Stimulated activated CD4-positive, alpha-beta T cell treated with anti-CD3 and anti-CD28 coated beads, Interleukin-2, amount 100 ng/mL, for 24 hours (primary cell): ENCODE data around the gene ADK.
"Not testable (repeated sequence)": the region's sequence is repeated elsewhere in the genome, so short reads cannot be mapped to it uniquely, and the experiment has no call there.

Experiments used
- DNase-seq, 2 donors: peaks; one replicate each; pipeline ENCODE4 v3.0.0-alpha.2; 2020

ADK gene

DNA sequence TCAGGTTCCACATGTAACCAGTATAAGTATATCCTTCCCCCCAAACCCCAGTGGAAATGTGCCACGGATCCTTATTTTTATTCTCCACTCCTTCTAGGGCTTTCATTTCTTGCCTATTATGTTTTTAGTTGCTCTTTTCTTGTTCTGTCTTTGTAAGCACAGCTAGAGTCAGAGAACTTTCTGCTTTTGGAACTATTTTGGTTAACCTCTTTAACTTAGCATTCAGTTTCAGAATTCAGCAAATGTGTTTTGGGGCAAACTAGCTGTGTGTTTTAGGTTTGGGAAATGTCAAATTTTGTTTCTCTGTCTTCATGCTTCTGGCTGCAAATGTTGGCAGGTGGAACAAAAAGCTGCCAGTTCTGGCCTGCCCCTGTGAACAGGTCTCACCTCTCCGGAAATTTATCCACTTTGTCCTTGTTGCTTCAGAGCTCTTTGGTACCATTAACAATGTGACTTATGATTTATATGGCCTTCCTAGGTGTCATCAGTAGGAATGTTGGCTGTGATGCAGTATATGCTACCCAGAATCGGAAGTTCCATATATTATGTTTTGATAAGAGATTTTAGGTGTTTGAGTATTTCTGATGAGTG lies 156.1 kb downstream of the ADK start:
- no peak for DNase-seq

- no peak for DNase-seq
Measured at GRCh38 chr10:74310652-74311257, 159.7 kb downstream of the ADK start.

GRCh38 chr10:74314166-74314565 lies 163.1 kb downstream of the ADK start:
- no peak for DNase-seq

DNA sequence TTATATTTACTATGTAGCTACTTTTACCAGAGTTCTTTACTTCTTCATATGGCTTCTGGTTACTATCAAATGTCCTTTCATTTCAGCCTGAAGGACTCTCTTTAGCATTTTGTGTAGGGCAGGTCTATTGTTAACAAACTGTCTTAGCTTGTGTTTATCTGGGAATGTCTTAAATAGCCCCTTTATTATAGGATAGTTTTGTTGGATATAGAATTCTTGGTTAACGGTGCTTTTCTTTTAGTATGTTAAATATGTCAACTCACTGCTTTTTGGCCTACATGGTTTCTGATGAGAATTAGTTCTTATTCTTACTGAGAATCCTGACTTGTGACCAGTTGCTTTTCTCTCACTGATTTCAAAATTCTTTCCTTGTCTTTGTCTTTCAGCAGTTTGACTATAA lies 169.0 kb downstream of the ADK start:
- DNase-seq: no peak

DNA sequence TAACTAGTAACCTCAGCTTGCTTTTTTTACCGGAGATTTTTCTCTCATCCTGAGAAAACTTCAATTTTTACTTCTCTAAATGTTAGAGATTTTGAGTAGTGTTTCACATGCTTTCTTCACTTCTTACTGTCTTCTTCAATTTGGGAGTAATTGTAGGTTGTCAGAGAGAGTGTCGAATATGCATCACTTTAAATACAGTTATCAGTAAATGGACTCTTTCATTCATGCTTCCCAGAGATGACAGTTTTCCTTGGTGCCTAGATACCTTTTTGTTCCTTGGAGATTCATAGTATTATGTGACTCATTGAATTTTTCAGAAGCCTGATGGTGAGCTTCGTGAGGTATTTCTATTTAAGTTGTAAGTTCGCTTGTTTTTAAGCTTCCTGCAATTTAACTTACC lies 169.7 kb downstream of the ADK start:
- DNase-seq: no peak

GRCh38 chr10:74322141-74322540 lies 171.1 kb downstream of the ADK start:
- DNase-seq: no peak

GRCh38 chr10:74322565-74322964 lies 171.5 kb downstream of the ADK start:
- no peak for DNase-seq

DNA sequence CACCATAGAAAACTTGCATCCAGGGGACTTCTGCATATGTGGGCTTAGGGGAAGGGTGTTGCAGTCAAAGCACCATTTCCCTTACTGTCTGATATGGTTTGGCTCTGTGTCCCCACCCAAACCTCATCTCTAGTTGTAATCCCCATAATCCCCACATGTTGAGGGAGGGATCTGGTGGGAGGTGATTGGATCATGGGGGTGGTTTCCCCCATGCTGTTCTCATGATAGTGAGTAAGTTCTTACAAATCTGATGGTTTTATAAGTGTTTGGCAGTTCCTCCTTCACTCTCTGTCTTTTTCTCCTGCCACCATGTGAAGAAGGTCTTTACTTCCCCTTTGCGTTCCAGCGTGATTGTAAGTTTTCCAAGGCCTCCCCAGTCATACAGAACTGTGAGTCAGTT lies 177.4 kb downstream of the ADK start:
- no peak for DNase-seq

- DNase-seq: no peak
Measured at GRCh38 chr10:74329873-74330272, 178.9 kb downstream of the ADK start.

- DNase-seq: no peak
Measured at GRCh38 chr10:74330646-74331045, 179.6 kb downstream of the ADK start.

DNA sequence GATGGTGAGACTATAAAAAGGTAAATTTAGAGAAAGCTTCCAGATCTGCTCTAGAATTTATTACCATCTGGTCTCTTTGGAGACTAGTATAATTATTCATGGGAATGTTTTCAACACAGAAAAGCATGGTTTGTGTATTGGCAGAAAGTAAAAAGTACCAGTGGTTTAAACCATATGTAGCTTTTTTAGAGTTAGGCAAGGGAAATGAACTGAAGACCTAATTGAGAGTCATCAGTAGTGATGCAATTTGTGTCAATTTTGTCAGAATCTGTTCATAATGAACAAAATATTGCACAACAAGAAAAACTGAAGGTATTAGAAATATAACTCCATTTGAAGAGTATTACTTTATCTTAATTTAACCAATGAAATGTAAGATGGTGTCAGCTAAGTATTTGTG lies 181.4 kb downstream of the ADK start:
- no peak for DNase-seq

GRCh38 chr10:74333174-74333573 lies 182.2 kb downstream of the ADK start:
- DNase-seq: no peak

DNA sequence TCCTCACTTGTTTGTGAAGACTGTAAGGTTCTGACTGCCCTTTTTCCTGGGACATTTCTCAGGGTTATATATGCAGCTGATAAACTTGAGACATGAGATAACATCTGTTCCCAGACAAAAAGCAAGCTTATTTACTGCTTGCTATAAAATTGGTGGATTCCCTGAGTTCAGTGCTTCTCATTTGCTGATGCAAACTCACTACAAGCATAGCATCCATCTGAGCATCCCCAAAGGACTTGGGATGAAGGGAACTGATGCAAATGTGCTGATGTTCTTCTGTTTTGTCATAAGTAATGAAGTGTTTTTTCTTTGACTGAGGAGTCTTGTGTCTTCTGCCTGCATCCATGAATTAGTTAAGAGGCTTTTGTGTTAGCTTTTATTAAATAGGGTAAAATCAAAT lies 183.2 kb downstream of the ADK start:
- no peak for DNase-seq

GRCh38 chr10:74335501-74335900 lies 184.5 kb downstream of the ADK start:
- DNase-seq: no peak

GRCh38 chr10:74337330-74338016 lies 186.5 kb downstream of the ADK start:
- no peak for DNase-seq

DNA sequence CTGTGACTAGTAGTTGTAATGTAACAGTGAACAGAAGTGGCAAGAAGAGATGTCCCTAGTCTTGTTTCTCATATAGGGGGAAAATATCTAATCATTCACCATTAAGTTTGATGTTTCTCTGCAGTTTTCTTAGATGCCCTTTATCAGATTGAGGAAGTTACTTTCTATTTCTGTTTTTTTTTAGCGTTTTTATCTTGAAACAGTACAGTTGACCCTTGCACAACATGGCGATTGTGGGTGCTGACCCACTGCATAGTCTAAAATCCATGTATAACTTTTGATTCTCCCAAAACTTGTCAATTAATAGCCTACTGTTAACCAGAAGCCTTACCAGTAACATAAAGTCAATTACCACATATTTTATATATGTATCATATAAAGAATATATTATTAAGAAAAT lies 192.0 kb downstream of the ADK start:
- DNase-seq: no peak

GRCh38 chr10:74343804-74344203 lies 192.8 kb downstream of the ADK start:
- DNase-seq: no peak

DNA sequence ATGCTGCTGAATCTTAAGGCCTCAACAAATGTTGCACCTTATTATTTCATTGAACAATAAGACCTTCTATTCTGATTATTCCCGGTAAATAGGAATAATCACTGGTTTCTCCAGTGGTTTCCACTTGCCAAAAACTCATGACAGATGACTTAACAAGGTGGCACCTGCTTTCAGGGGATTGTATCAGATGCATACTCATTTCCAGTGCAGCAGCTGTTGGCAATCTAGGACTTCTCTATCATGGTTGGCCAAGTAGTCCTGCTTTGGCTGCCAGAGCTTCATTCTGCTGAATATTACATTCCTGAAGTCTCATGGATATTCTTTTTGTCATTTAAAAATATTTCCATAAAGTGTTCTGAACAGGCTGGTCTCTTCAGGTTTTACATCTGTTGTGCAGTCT lies 193.3 kb downstream of the ADK start:
- no peak for DNase-seq

DNA sequence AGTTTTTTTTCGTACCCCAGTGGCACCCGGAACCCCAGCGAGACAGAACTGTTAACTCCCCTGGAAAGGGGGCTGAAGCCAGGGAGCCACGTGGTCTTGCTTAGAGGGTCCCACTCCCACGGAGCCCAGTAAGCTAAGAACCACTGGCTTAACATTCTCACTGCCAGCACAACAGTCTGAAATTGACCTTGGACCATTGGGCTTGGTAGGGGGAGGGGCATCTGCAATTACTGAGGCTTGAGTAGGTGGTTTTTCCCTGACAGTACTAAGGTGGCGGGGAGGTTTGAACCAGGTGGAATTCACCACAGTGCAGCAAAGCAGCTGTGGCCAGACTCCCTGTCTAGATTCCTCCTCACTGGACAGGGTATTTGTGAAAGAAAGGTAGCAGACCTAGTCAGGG lies 196.5 kb downstream of the ADK start:
- DNase-seq: no peak

- DNase-seq: not testable (repeated sequence)
Measured at GRCh38 chr10:74353021-74353420, 202.0 kb downstream of the ADK start.

- DNase-seq: no peak
Measured at GRCh38 chr10:74361678-74362077, 210.7 kb downstream of the ADK start.

DNA sequence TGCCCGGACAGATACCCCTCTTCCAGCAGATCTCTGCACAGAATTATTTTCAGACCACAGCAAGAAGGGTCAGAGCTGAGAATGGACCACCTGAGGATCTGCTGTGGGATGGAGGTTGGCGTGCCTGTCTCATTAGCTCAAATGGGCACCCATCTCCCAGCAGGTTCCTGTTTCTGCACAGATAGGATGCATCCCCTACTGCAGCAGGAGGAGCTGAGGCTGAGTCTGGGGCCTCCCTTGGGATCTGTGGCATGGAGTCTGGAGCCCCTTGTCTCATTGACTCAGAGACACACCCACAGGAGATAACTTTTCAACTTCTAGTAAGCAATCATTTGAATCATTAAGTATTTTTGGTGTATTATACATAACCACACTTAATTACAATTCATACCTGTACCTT lies 212.7 kb downstream of the ADK start:
- no peak for DNase-seq

GRCh38 chr10:74365109-74365508 lies 214.1 kb downstream of the ADK start:
- DNase-seq: no peak

GRCh38 chr10:74371696-74372095 lies 220.7 kb downstream of the ADK start:
- no peak for DNase-seq

DNA sequence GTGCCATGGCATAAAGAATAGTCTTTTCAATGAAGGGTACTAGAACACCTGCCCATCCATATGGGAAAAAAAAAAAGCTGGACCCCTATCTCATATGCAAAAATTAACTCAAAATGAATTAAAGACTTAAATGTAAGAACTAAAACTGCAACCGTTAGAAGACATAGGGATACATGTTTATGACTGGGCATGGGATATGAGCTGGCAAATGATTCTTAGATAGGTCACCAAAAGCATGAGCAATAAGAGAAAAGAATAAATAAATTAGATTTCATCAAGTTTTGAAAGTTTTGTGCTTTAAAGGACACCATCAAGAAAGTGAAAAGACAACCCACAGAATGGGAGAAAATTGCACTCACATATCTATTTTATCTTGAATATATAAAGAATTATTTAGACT lies 222.0 kb downstream of the ADK start:
- no peak for DNase-seq
